IPS DF 6.9 (cell line): ENCODE results near the gene ADAMTS6.

Experiments used
- DNase-seq: peaks from one replicate; pipeline ENCODE4 v3.0.0-alpha.2; 2013; ENCODE audit warnings: low read depth, low spot score
- H3K27ac ChIP-seq: one replicate; pipeline ENCODE4 v1.5.1; 2013; ENCODE audit warnings: low read length, control low read depth
- H3K27me3 ChIP-seq: 2 replicates; pipeline ENCODE4 v1.6.1; 2013; ENCODE audit warnings: mild to moderate bottlenecking, low read length; ENCODE audit not compliant: control insufficient read depth, insufficient read depth
- H3K36me3 ChIP-seq: 2 replicates; pipeline ENCODE4 v1.6.1; 2013; ENCODE audit warnings: low read length; ENCODE audit not compliant: control insufficient read depth, insufficient read depth
- H3K4me1 ChIP-seq: 2 replicates; pipeline ENCODE4 v1.6.1; 2013; ENCODE audit warnings: low read length; ENCODE audit not compliant: control insufficient read depth, insufficient read depth
- H3K4me3 ChIP-seq: 2 replicates; pipeline ENCODE4 v1.5.1; 2013; ENCODE audit warnings: mild to moderate bottlenecking, low read length
- H3K9me3 ChIP-seq: 2 replicates; pipeline ENCODE4 v1.6.1; 2013; ENCODE audit warnings: low read length, inconsistent platforms; ENCODE audit not compliant: control insufficient read depth, insufficient read depth
- WGBS: extraction: QIAGEN DNeasy Blood & Tissue Kit; methylation state at CpG from one replicate; pipeline ENCODE4 v1.1.7; 2013; ENCODE audit warnings: mixed read lengths, missing lambda C conversion rate; ENCODE audit not compliant: insufficient read length, insufficient coverage; 5-methylcytosine and 5-hydroxymethylcytosine counted together

Gene ADAMTS6

DNA sequence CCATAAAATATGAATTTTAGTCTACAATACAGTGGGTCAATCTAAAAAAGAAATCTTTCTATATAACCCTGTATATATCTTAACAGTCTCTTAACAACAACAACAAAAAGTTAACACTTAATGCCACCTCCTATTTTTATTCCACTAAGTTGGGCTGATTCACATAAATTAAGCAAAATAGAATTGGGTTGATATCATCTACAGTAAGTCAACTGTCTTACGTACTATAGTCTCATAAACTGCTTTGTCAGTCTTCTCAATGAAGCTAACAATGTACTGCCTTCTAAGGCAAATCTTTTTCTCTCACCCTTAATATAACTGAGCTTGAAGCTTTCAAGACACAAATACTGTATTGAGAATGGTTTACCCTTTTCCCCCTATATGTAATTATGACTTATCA, 185.7 kb downstream of the ADAMTS6 start:
- no peaks in the 10 kb centered on the region for H3K9me3 ChIP-seq
- no peak for DNase-seq
- no peak overlapping the region for H3K4me3 ChIP-seq
- no peaks in the 10 kb centered on the region for H3K36me3 ChIP-seq
- no peaks in the 10 kb centered on the region for H3K4me1 ChIP-seq
- WGBS, result no CpG with 5 or more reads among the region's 1 CpG
- H3K27me3 ChIP-seq, result no peaks in the 10 kb centered on the region
- H3K27ac ChIP-seq, result no peak overlapping the region

- Histone ChIP-seq H3K36me3 (no peaks in the 10 kb centered on the region), H3K4me1 (no peaks in the 10 kb centered on the region)
These were observed 189.5 kb downstream of the ADAMTS6 start for GRCh38 chr5:65292196-65292595.

GRCh38 chr5:65290677-65291076, 191.0 kb downstream of the ADAMTS6 start:
- no peaks in the 10 kb centered on the region for H3K27me3 ChIP-seq
- no CpG with 5 or more reads among the region's 1 CpG for WGBS
- H3K9me3 ChIP-seq, result no peaks in the 10 kb centered on the region
- no peak for DNase-seq
- no peak overlapping the region for H3K27ac ChIP-seq
- no peaks in the 10 kb centered on the region for H3K36me3 ChIP-seq
- H3K4me1 ChIP-seq, result no peaks in the 10 kb centered on the region
- no peak overlapping the region for H3K4me3 ChIP-seq

More at GRCh38 chr5:65292196-65292595, 189.5 kb downstream of the ADAMTS6 start:
- DNase-seq, result no peak
- Histone ChIP-seq H3K4me3 (no peak overlapping the region), H3K27ac (no peak overlapping the region), H3K27me3 (no peaks in the 10 kb centered on the region), H3K9me3 (no peaks in the 10 kb centered on the region)

DNA sequence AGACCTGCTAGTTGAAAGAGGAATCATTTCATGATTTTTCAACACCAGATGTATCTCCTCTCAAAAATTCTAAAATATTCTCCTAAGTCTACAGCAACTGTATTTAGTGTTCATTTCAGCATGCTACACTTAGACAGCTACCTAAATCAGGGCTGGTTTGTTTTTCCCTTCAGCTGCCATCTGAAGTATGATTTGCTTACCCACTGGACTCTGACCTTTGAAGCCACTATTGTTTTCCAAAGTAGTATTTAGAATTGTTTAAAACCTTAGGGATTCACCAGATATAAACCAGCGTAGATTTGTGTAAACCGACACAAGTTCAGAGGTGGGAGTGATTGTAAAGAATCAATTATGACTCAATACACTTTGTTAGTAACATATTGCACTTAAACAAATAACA, 193.1 kb downstream of the ADAMTS6 start:
- Histone ChIP-seq H3K27ac (no peak overlapping the region), H3K27me3 (no peaks in the 10 kb centered on the region), H3K4me3 (no peak overlapping the region), H3K36me3 (no peaks in the 10 kb centered on the region), H3K9me3 (no peaks in the 10 kb centered on the region), H3K4me1 (no peaks in the 10 kb centered on the region)
- no peak for DNase-seq
- no CpG with 5 or more reads among the region's 2 CpGs for WGBS

GRCh38 chr5:65279603-65280002, 202.1 kb downstream of the ADAMTS6 start:
- no peaks in the 10 kb centered on the region for H3K9me3 ChIP-seq
- no peaks in the 10 kb centered on the region for H3K36me3 ChIP-seq
- no peaks in the 10 kb centered on the region for H3K27me3 ChIP-seq
- H3K4me1 ChIP-seq, result no peaks in the 10 kb centered on the region
- no peak overlapping the region for H3K27ac ChIP-seq
- WGBS, result no CpG with 5 or more reads among the region's 2 CpGs
- DNase-seq, result no peak
- H3K4me3 ChIP-seq, result no peak overlapping the region

DNA sequence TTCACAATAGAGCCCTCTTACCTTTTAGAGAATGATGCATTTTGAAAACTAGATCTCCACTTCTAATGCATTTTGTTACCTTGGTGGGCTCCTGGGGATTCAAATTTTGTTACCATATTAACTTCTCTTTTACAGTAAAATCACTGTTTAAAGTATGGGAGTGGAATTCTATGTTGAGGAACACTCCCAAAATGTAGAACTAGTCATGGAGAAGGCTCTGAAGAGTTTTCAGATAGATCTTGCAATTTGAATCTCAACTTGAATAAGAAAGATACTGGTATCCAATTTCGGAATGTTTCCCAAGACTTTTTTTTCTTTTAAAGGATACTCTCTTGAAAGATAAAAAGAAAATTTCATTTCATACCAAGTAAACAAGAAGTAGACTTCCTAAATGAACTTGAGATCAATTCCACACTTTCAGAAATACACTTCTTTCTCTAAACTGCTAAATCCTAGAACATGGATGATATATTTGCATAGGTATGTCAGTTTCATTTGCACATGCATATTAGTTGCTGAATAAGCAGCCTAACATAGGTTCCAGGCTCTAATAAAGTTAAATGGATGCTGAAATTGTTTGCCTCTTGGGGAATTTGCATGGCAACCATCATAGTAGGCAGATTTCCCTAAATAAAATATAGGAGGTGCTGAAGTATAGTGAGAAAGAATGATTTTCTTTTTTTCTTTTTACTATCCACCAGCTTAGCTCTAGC, 205.4 kb downstream of the ADAMTS6 start:
- Histone ChIP-seq H3K4me1 (no peaks in the 10 kb centered on the region), H3K9me3 (no peaks in the 10 kb centered on the region), H3K27me3 (no peaks in the 10 kb centered on the region), H3K27ac (no peak overlapping the region), H3K36me3 (no peaks in the 10 kb centered on the region), H3K4me3 (no peak overlapping the region)
- DNase-seq, result no peak
- WGBS, result no CpG with 5 or more reads among the region's 1 CpG

DNA sequence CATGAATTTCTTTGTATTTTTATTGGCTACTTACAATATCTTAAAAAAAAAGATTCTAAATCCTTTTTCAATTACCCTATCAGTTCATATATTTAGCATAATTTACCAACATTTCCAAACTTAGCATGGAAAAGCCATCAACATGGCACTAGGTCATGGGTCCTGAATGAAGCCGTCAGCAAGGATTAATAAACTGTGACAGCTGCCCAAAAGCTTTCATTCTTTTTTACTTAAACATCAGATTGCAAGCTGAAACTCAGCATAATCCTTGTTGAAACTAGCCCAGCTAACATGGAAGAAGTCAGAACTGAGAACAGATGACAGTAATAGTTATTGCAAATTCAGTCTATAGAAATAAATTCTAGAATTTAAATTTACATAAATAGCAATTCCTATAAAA, 209.8 kb downstream of the ADAMTS6 start:
- no peaks in the 10 kb centered on the region for H3K27me3 ChIP-seq
- DNase-seq, result no peak
- H3K36me3 ChIP-seq, result no peaks in the 10 kb centered on the region
- WGBS, result no CpG with 5 or more reads among the region's 1 CpG
- no peaks in the 10 kb centered on the region for H3K4me1 ChIP-seq
- H3K4me3 ChIP-seq, result no peak overlapping the region
- no peaks in the 10 kb centered on the region for H3K9me3 ChIP-seq
- H3K27ac ChIP-seq, result no peak overlapping the region

GRCh38 chr5:65268525-65268924, 213.2 kb downstream of the ADAMTS6 start:
- Histone ChIP-seq H3K27ac (no peak overlapping the region), H3K36me3 (no peaks in the 10 kb centered on the region), H3K4me3 (no peak overlapping the region), H3K27me3 (no peaks in the 10 kb centered on the region), H3K9me3 (no peaks in the 10 kb centered on the region), H3K4me1 (no peaks in the 10 kb centered on the region)
- WGBS, result no CpG with 5 or more reads among the region's 8 CpGs
- no peak for DNase-seq

DNA sequence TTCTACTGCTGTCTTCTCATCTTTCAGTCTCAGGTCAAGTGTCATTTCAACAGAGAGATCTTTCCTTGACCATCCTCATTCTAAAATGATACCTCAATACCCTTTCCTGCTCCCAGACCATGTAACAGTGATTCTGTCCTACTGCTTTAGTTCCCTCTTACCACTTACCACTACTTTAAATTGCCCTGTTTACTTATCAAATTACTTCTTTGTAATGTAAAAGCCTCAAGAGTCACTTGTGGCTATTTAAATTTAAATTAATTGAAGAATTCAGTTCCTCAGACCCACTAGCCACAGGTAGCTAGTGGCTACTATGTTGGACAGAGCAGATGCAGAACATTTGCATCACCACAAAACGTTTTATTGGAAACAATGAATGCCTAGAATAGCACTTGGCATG, 217.3 kb downstream of the ADAMTS6 start:
- Histone ChIP-seq H3K9me3 (no peaks in the 10 kb centered on the region), H3K36me3 (no peaks in the 10 kb centered on the region), H3K4me3 (no peak overlapping the region), H3K27me3 (no peaks in the 10 kb centered on the region), H3K4me1 (peaks cover 7% of the 10 kb centered on the region), H3K27ac (no peak overlapping the region)
- DNase-seq, result no peak
- WGBS, result no CpG with 5 or more reads among the region's 1 CpG

GRCh38 chr5:65263321-65263720, 218.4 kb downstream of the ADAMTS6 start:
- no peaks in the 10 kb centered on the region for H3K27me3 ChIP-seq
- no peak overlapping the region for H3K4me3 ChIP-seq
- WGBS, result no CpG with 5 or more reads among the region's 3 CpGs
- H3K4me1 ChIP-seq, result peaks cover 7% of the 10 kb centered on the region
- no peaks in the 10 kb centered on the region for H3K9me3 ChIP-seq
- H3K27ac ChIP-seq, result no peak overlapping the region
- DNase-seq, result no peak
- H3K36me3 ChIP-seq, result no peaks in the 10 kb centered on the region

DNA sequence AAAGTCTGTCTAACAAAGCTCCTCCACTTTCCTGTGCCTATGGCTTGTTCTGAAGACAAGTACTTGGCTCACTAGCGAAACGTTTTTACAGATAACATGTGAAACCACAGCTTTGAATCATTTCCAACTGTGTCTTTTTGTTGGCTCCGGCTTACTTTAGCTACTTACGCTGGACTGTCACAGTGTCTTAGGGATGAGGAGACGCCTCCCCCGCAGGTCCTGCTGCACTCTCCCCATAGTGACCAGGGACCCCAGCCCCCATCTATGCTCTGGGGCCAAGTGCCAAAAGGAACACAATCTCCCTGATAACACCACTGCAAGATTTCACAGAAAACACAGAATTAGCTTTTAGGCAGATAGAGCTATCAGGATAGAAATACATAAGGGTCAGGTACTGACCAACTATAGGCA, 219.1 kb downstream of the ADAMTS6 start:
- WGBS, result no CpG with 5 or more reads among the region's 6 CpGs
- H3K4me1 ChIP-seq, result peaks cover 7% of the 10 kb centered on the region
- no peak overlapping the region for H3K27ac ChIP-seq
- H3K4me3 ChIP-seq, result no peak overlapping the region
- DNase-seq, result no peak
- no peaks in the 10 kb centered on the region for H3K27me3 ChIP-seq
- no peaks in the 10 kb centered on the region for H3K36me3 ChIP-seq
- H3K9me3 ChIP-seq, result no peaks in the 10 kb centered on the region
